PC-9 (cell line): ENCODE data around the gene NR4A1.

Experiments
- EZH2 ChIP-seq: fragments of 200-600 bp; sonication (generic); IDR thresholded peaks from 2 replicates; pipeline ENCODE4 v1.8.0; 2017; ENCODE audit warnings: antibody characterized with exemption, low read depth
- TF ChIP-seq, protein P1 (sequence below): fragments of 200-600 bp; sonication (generic); conservative IDR thresholded peaks from 2 replicates; pipeline ENCODE4 v1.6.1; 2017; ENCODE audit warnings: mixed run types, antibody characterized with exemption, mild to moderate bottlenecking, moderate library complexity

DNA sequence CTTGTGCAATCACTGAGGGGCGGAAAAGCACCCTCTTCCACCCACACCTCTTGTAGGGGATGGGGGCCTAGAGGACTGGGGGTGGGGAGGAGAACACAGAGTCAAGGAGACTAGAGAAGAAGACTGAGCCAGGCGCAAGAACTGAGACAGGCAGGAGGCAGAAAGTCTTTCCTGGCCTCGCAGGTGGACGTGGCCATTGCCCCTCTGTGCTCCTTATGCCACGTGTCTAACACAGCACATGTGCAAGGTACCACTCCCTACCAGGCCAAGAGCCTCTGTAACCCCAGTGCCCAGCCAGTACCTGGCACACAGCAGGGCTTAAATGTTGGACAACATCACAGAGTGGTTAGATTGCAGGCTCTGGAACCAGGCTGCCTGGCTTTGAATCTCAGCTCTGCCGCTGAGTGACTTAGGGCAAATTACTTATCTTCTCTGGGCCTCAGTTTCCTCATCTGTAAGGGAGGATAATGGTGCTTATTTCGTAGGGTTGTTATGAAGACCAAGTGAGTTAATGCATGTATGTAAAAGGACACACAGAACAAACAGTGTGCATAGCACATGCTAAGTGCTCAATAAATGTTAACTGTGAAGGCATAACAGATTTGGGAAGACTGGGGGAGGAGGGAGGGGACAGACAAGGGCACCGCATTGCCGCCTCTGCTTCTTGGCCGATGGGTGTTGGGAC lies 45.9 kb upstream of the NR4A1 start:
- no peak for TF ChIP-seq EZH2
- TF ChIP-seq, protein P1, sequence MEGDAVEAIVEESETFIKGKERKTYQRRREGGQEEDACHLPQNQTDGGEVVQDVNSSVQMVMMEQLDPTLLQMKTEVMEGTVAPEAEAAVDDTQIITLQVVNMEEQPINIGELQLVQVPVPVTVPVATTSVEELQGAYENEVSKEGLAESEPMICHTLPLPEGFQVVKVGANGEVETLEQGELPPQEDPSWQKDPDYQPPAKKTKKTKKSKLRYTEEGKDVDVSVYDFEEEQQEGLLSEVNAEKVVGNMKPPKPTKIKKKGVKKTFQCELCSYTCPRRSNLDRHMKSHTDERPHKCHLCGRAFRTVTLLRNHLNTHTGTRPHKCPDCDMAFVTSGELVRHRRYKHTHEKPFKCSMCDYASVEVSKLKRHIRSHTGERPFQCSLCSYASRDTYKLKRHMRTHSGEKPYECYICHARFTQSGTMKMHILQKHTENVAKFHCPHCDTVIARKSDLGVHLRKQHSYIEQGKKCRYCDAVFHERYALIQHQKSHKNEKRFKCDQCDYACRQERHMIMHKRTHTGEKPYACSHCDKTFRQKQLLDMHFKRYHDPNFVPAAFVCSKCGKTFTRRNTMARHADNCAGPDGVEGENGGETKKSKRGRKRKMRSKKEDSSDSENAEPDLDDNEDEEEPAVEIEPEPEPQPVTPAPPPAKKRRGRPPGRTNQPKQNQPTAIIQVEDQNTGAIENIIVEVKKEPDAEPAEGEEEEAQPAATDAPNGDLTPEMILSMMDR: no peak
